Esophagus muscularis mucosa (tissue), 4 donors: Measurements from ENCODE around the gene TANGO2.

Source experiments
- CTCF ChIP-seq, 3 experiments: fragments of 200-600 bp in 2 of 3; fragments of 450-650 bp in 1 of 3; sonication (generic) in 2 of 3; IDR thresholded peaks; one replicate each; pipeline ENCODE4 v1.5.1; 2017 to 2019; ENCODE audit warnings: antibody characterized with exemption in 3 of 3, mild to moderate bottlenecking in 2 of 3, moderate library complexity in 1 of 3
- EP300 ChIP-seq: sonication (generic); formaldehyde crosslinking; IDR thresholded peaks from one replicate; pipeline ENCODE4 v1.6.1; 2017; ENCODE audit warnings: antibody characterized with exemption
- POLR2A ChIP-seq: fragments of 450-650 bp; IDR thresholded peaks from one replicate; pipeline ENCODE4 v1.6.1; 2017; ENCODE audit warnings: antibody characterized with exemption, moderate library complexity, mild to moderate bottlenecking, low read depth
- POLR2AphosphoS5 ChIP-seq, 2 donors: sonication (generic); formaldehyde crosslinking; IDR thresholded peaks; one replicate each; pipeline ENCODE4 v1.6.1; 2017; ENCODE audit warnings: antibody characterized with exemption in 2 of 2

DNA sequence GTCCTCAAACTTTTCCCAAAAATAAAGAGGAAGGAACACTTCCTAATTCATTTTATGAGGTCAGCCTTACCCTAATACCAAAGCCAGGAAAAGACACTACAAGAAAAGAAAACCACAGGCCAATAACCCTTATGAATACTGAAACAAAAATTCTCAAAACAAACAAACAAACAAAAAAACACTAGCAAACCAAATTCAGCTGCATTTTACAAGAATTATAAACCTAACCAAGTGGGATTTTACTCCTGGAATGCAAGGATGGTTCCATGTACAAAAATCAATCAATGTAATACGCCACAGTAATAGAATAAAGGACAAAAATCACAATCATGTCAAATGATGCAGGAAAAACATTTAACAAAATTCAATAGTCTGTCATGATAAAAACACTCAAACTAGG is 17.6 kb upstream of the TANGO2 start:
- TF ChIP-seq CTCF (IDR thresholded peaks at IDR 0.05) (no peak), POLR2A (no peak), POLR2AphosphoS5 (IDR thresholded peaks at IDR 0.05) (no peak), EP300 (no peak)
